Measurements from ENCODE around the gene NPAS3. TPM values are rescaled to one million over a fixed set of nuclear protein-coding genes. Genes with fewer than 3 reads are reported as not detected.

The NPAS3 gene
- total and polyA plus RNA-seq, 4 donors: 0.07 to 0.09 (median 0.08) TPM; not detected in 1

DNA sequence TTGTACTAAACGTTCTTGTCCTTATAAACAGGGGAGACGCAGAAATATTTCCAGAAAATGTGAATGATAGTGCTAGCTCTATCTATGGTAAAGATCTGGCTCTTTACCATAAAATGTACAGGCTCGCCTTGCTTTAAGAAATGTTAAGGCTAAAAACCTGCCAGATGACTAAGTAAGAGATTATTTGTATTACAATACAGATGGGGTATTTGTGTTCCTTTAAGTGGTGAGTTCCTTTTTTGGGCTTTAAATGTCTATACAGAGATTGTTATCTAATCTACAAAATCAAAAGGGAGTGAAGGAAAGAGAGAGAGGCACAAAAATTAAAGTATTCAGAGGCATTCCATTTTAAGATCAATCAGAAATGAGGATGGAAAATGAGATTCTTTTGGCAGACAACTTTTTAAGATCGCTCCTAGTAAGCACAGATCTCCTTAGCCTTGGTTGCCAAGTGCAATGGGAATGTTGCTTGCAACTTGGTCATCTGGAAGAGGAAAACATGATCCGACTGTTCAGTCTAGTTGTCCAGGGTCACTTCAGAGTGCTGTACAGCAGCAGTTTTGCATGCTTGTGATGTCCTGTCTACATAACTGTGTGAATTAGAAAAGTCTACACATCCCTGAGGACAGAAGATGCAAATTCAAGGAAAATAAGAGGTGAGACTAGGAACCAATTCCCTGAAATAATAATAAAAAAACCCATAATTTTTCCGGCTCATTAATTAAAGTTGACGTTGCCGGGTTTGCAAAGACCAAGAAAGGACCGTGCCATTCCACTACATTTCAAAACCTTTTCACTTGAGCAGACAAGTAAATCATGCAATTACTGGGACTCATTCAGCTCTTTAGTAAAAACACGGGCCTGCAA is 631.4 kb downstream of the NPAS3 start:
- Histone ChIP-seq H3K27ac (ENCODE audit: low read depth in 1 of 2, low read length in 2 of 2) (no peak overlapping the region), H3K9ac (ENCODE audit: low read depth in 1 of 2, low read length in 2 of 2) (no peak overlapping the region), H3K4me3 (ENCODE audit: low read depth in 1 of 3, low read length in 3 of 3) (no peak overlapping the region), H3K27me3 (ENCODE audit: control insufficient read depth in 4 of 4, insufficient read depth in 4 of 4, low read length in 3 of 4) (peaks cover 0 to 3% (median 0%) of the 10 kb centered on the region in 4 donors), H3K36me3 (ENCODE audit: control insufficient read depth in 4 of 4, insufficient read depth in 3 of 4, low read depth in 1 of 4, low read length in 3 of 4) (no peaks in the 10 kb centered on the region), H3K4me1 (ENCODE audit: control insufficient read depth in 4 of 4, insufficient read depth in 4 of 4, low read length in 3 of 4) (no peaks in the 10 kb centered on the region), H3K9me3 (ENCODE audit: control insufficient read depth in 4 of 4, low read length in 3 of 4) (no peaks in the 10 kb centered on the region)
- TF ChIP-seq ZBTB33 (IDR thresholded peaks at IDR 0.05) (no peak), JUND (IDR thresholded peaks at IDR 0.05) (no peak), YY1 (IDR thresholded peaks at IDR 0.05) (no peak), FOXA1 (IDR thresholded peaks at IDR 0.05) (no peak), CTCF (IDR thresholded peaks at IDR 0.05; ENCODE audit: low read depth, low read length, missing input control) (no peak), FOXA2 (IDR thresholded peaks at IDR 0.05) (no peak), GABPA (IDR thresholded peaks at IDR 0.05 in 1 of 2, conservative IDR thresholded peaks at IDR 0.05 in 1 of 2) (no peak), RAD21 (IDR thresholded peaks at IDR 0.05) (no peak), REST (IDR thresholded peaks at IDR 0.05) (no peak), HNF4G (IDR thresholded peaks at IDR 0.05) (no peak), SP1 (IDR thresholded peaks at IDR 0.05) (no peak), NR2F2 (IDR thresholded peaks at IDR 0.05) (no peak), EGR1 (IDR thresholded peaks at IDR 0.05; ENCODE audit: low read depth in 2 of 2) (no peak)
- TF ChIP-seq, protein P1, sequence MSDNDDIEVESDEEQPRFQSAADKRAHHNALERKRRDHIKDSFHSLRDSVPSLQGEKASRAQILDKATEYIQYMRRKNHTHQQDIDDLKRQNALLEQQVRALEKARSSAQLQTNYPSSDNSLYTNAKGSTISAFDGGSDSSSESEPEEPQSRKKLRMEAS (IDR thresholded peaks at IDR 0.05): no peak
- WGBS: 78% methylated on average over 10 of the region's 10 CpGs
- DNase-seq (ENCODE audit: low spot score): no peak

Measured in liver (tissue), 9 donors.